PC-3 (cell line): ENCODE results near the gene AGAP3. TPM values are rescaled to one million over a fixed set of nuclear protein-coding genes. Genes with fewer than 3 reads are reported as not detected.

ENCODE experiments used
- ATAC-seq: fragments of 200-7000 bp; cut with Tn5 transposase; 2 replicates; pipeline ENCODE4 v1.9.1; 2020; ENCODE audit warnings: mild to moderate bottlenecking, moderate library complexity
- BruUV-seq: library from RNA; stranded (reverse); fragments of 400-500 nt; replicated peaks from 2 replicates; lab custom pipeline; 2021; lab: Mats Ljungman, UMichigan
- CTCF ChIA-PET: fragments of 300-600 bp; sonication (Branson Sonifier 250); formaldehyde crosslinking; loops from one replicate; lab custom pipeline; 2022; ENCODE audit warnings: antibody characterized with exemption; lab: Charles Lee
- POLR2A ChIA-PET: fragments of 300-600 bp; sonication (Branson Sonifier 250); formaldehyde crosslinking; loops from one replicate; lab custom pipeline; 2022; ENCODE audit warnings: antibody characterized with exemption; ENCODE audit not compliant: unreplicated experiment; lab: Charles Lee
- DNase-seq: peaks from one replicate; pipeline ENCODE4 v3.0.0-alpha.2; 2015
- H2AFZ ChIP-seq: fragments of 300-600 bp; sonication (generic); 2 replicates; pipeline ENCODE4 v1.6.0; 2016; ENCODE audit warnings: antibody characterized with exemption, low read length
- H3F3A ChIP-seq: fragments of 300-600 bp; sonication (generic); one replicate; pipeline ENCODE4 v1.6.0; 2017; ENCODE audit warnings: antibody characterized with exemption, low read length, control low read depth, mild to moderate bottlenecking; ENCODE audit not compliant: unreplicated experiment
- H3K27ac ChIP-seq: fragments of 300-600 bp; sonication (generic); 2 replicates; pipeline ENCODE4 v1.5.1; 2016; ENCODE audit warnings: mild to moderate bottlenecking, low read length
- H3K27me3 ChIP-seq: fragments of 300-600 bp; sonication (generic); 2 replicates; pipeline ENCODE4 v1.6.1; 2016; ENCODE audit warnings: low read length, mixed read lengths
- H3K36me3 ChIP-seq: fragments of 300-600 bp; sonication (generic); 2 replicates; pipeline ENCODE4 v1.6.1; 2016; ENCODE audit warnings: low read depth, mixed run types, low read length, mixed read lengths
- H3K4me1 ChIP-seq: fragments of 300-600 bp; sonication (generic); 2 replicates; pipeline ENCODE4 v1.5.1; 2016; ENCODE audit warnings: low read length; ENCODE audit not compliant: insufficient read depth
- H3K4me2 ChIP-seq: fragments of 300-600 bp; sonication (generic); 2 replicates; pipeline ENCODE4 v1.6.0; 2016; ENCODE audit warnings: low read length
- H3K4me3 ChIP-seq: fragments of 300-600 bp; sonication (generic); 2 replicates; pipeline ENCODE4 v1.5.1; 2016; ENCODE audit warnings: mild to moderate bottlenecking, low read length, mixed read lengths
- H3K79me2 ChIP-seq: fragments of 300-600 bp; sonication (generic); 2 replicates; pipeline ENCODE4 v1.6.1; 2017; ENCODE audit warnings: low read length, mixed read lengths
- H3K9ac ChIP-seq: fragments of 300-600 bp; sonication (generic); 2 replicates; pipeline ENCODE4 v1.6.0; 2016; ENCODE audit warnings: mild to moderate bottlenecking, low read length
- H3K9me2 ChIP-seq: fragments of 300-600 bp; sonication (generic); replicated peaks from 2 replicates; pipeline ENCODE4 v1.6.1; 2016; ENCODE audit warnings: mixed run types, low read length, mixed read lengths
- H3K9me3 ChIP-seq: fragments of 300-600 bp; sonication (generic); 2 replicates; pipeline ENCODE4 v1.6.1; 2016; ENCODE audit warnings: low read length, mixed read lengths
- H4K20me1 ChIP-seq: fragments of 300-600 bp; sonication (generic); 2 replicates; pipeline ENCODE4 v1.6.1; 2016; ENCODE audit warnings: low read length, mixed read lengths
- EZH2 ChIP-seq: fragments of 300-600 bp; sonication (generic); IDR thresholded peaks from one replicate; pipeline ENCODE4 v1.6.1; 2017; ENCODE audit warnings: antibody characterized with exemption, mild to moderate bottlenecking, low read length; ENCODE audit not compliant: unreplicated experiment
- EZH2phosphoT487 ChIP-seq: fragments of 300-600 bp; sonication (generic); IDR thresholded peaks from 2 replicates; pipeline ENCODE4 v1.6.1; 2018; ENCODE audit warnings: mild to moderate bottlenecking, antibody characterized with exemption, low read length, borderline replicate concordance
- intact Hi-C: fragments of 100-400 bp; cut with micrococcal nuclease; formaldehyde crosslinking; loops from 2 replicates; pipeline ENCODE4 v1.9.0; 2023
- total RNA-seq: library from RNA; depleted of rRNA; stranded (reverse); fragments of >200 nt; gene quantifications from 2 replicates; pipeline ENCODE4 v1.2.3, GENCODE V29; 2014
- TF ChIP-seq, protein P1 (sequence below): fragments of 300-600 bp; sonication (generic); conservative IDR thresholded peaks from 2 replicates; pipeline ENCODE4 v1.5.1; 2017; ENCODE audit warnings: antibody characterized with exemption, low read depth, mild to moderate bottlenecking, low read length

The AGAP3 gene
- total RNA-seq, 1 experiment from 2014 or later, result 53.5 TPM

DNA sequence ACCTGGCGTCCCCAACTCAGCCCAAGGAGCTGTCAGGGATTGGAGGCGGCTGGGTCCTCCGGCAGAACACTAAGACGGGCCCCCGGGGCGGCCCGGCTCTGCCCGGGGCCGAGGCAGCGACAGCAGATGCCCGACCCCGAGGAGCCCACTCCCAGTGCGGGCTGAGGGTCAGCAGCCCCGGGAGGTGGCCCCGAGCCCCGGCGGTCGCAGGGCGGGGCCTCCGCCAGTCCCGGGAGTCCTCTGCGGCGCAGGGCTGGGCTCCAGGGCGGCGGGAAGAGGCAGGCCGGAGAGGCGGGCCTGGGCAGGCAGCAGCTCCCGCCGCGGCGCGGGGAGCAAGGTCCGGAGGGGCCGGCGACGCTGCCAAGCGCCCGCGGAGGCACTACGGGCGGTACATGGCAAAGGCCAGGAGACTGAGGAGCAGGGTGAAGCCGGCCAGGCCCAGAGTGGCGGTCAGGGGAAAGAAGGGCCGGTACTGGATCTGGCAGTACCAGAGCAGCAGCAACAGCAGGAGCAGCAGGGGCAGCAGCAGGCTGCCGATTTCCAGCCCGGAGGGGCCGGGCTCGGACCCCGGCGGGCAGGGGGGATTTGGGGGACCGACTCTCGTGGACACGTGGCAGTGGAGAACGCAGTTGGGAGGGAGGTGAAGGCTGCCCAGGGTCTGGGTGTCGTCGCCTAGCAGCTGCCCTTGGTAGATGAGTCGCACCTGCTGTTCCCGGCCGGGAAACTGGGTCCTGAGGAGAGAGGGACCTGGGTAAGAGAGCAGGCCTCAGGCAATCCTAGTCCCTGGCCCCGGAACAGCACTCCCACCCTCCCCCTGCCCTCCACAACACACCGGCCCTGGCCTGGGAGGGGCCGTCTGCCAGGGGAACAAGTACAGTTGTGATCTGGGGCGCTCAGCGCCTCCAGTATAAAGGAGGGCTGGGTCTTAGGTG is 4.8 kb upstream of the AGAP3 start:
- intact Hi-C loops, result no loop called here
- Histone ChIP-seq H2AFZ (peak overlapping the region; percentile 69), H3K9me2 (no peaks in the 10 kb centered on the region), H3K4me2 (peak overlapping the region; percentile 95), H3K9me3 (no peaks in the 10 kb centered on the region), H4K20me1 (no peaks in the 10 kb centered on the region), H3K4me3 (peak overlapping the region; percentile 91), H3K79me2 (peaks cover 41% of the 10 kb centered on the region), H3K27me3 (no peaks in the 10 kb centered on the region), H3K9ac (peak overlapping the region; percentile 98), H3K27ac (peak overlapping the region; percentile 65), H3F3A (no peaks in the 10 kb centered on the region), H3K4me1 (peaks cover 42% of the 10 kb centered on the region), H3K36me3 (no peaks in the 10 kb centered on the region; the same call in 1 of the 2 replicates)
- POLR2A ChIA-PET, result no interaction called here
- peak; percentile 4 for ATAC-seq
- no peak for DNase-seq
- no TSS peak for BruUV-seq
- TF ChIP-seq EZH2phosphoT487 (no peak), EZH2 (no peak)
- TF ChIP-seq, protein P1, sequence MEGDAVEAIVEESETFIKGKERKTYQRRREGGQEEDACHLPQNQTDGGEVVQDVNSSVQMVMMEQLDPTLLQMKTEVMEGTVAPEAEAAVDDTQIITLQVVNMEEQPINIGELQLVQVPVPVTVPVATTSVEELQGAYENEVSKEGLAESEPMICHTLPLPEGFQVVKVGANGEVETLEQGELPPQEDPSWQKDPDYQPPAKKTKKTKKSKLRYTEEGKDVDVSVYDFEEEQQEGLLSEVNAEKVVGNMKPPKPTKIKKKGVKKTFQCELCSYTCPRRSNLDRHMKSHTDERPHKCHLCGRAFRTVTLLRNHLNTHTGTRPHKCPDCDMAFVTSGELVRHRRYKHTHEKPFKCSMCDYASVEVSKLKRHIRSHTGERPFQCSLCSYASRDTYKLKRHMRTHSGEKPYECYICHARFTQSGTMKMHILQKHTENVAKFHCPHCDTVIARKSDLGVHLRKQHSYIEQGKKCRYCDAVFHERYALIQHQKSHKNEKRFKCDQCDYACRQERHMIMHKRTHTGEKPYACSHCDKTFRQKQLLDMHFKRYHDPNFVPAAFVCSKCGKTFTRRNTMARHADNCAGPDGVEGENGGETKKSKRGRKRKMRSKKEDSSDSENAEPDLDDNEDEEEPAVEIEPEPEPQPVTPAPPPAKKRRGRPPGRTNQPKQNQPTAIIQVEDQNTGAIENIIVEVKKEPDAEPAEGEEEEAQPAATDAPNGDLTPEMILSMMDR, result no peak
- CTCF ChIA-PET, result no interaction called here

DNA sequence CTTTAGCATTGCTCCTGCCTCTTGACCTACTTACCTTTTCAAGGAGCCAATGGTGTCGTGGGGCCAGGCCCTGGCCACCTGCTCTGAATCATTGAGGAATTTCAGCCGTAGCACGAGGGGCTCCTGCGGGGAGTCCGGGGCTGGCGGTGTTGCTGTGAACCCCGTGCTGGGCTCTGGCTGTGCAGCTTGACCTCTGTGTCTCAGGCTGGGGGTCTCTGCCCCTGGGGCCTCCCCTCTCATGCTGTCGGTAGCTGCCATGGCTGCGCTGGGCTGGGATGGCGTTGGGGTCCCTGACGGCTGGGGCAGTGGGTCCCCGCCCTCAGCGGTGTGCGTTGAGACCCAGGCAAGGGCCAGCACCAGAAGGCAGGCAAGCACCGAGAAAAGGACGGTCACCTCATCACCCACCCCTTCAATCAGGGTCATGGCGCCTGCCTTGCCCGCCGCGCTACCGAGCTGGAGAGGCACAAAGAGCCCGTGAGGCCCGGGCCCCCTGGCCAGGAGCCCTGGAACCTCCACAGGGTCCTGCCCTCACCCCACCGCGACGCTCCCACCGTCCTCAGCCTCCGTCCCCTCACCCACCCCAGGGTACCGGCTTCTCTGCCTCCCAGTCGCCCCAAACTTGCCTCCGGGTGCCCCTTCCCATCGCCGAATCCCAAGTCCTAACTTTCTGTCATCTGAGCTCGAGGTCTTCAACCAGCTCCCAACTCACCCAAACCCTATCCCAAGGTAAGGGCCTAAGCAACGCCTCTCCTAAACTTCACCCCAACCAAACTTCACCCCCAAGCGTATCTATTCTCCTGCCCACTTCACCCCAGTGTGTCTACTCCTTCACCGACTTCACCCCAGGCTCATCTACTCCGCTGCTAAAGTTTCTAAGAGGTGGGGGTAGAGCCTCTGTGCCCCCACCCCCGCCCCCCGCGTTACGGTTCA is 3.9 kb upstream of the AGAP3 start:
- H3K27me3 ChIP-seq, result no peaks in the 10 kb centered on the region
- DNase-seq, result no peak
- ChIA-PET POLR2A (no interaction called here), CTCF (no interaction called here)
- H3K36me3 ChIP-seq, result no peaks in the 10 kb centered on the region; the same call in 1 of the 2 replicates
- no peak for TF ChIP-seq EZH2phosphoT487
- TF ChIP-seq, protein P1, result no peak
- no peak for TF ChIP-seq EZH2
- peak overlapping the region; percentile 95 for H3K4me2 ChIP-seq
- intact Hi-C loops, result no loop called here
- peaks cover 48% of the 10 kb centered on the region for H3K79me2 ChIP-seq
- H4K20me1 ChIP-seq, result no peaks in the 10 kb centered on the region
- H3K9me2 ChIP-seq, result no peaks in the 10 kb centered on the region
- H3K27ac ChIP-seq, result peak overlapping the region; percentile 65
- no peaks in the 10 kb centered on the region for H3K9me3 ChIP-seq
- ATAC-seq, result no peak
- H3K9ac ChIP-seq, result peak overlapping the region; percentile 98
- BruUV-seq, result no TSS peak
- H3K4me3 ChIP-seq, result peak overlapping the region; percentile 91
- no peaks in the 10 kb centered on the region for H3F3A ChIP-seq
- H2AFZ ChIP-seq, result peak overlapping the region; percentile 97
- H3K4me1 ChIP-seq, result peaks cover 42% of the 10 kb centered on the region
